ENCODE measurements around the gene SEMA6A. TPM values are rescaled to one million over a fixed set of nuclear protein-coding genes. Genes with fewer than 3 reads are reported as not detected.

Gene SEMA6A
- total and polyA plus RNA-seq, 2 of the 13 experiments (the other 11 are each of a cell fraction or from before 2014, with no cell fraction given): 5.1 to 6.5 TPM

- 96% methylated on average over 4 of the region's 4 CpGs for WGBS (ENCODE audit: low lambda C conversion rate)
- TF ChIP-seq ZNF30 (CRISPR knock-in tag; IDR thresholded peaks at IDR 0.05) (no peak), ZBTB20 (CRISPR knock-in tag; IDR thresholded peaks at IDR 0.05; ENCODE audit: borderline replicate concordance, low read depth) (no peak), POGZ (CRISPR knock-in tag; IDR thresholded peaks at IDR 0.05) (no peak), ZBTB25 (CRISPR knock-in tag; IDR thresholded peaks at IDR 0.05) (no peak), TOPORS (CRISPR knock-in tag; IDR thresholded peaks at IDR 0.05) (no peak), REXO4 (CRISPR knock-in tag; IDR thresholded peaks at IDR 0.05; ENCODE audit: borderline replicate concordance) (no peak), HOXA7 (CRISPR knock-in tag; IDR thresholded peaks at IDR 0.05) (no peak), ZBTB21 (CRISPR knock-in tag; IDR thresholded peaks at IDR 0.05) (no peak), HNF4G (IDR thresholded peaks at IDR 0.05; ENCODE audit: borderline replicate concordance, low read depth, low read length) (no peak), HNF4G (CRISPR knock-in tag; IDR thresholded peaks at IDR 0.05; ENCODE audit: borderline replicate concordance, low read depth) (no peak), ZNF513 (CRISPR knock-in tag; conservative IDR thresholded peaks at IDR 0.05) (no peak), ZNF329 (CRISPR knock-in tag; IDR thresholded peaks at IDR 0.05; ENCODE audit: low read depth) (no peak), ZNF619 (CRISPR knock-in tag; IDR thresholded peaks at IDR 0.05) (no peak), U2AF1 (optimal IDR thresholded peaks at IDR 0.05; ENCODE audit: low read depth, low read length) (no peak)
- no peak overlapping the region for H3K4me3 ChIP-seq (replicated peaks in 1 of 3; ENCODE audit: insufficient read depth in 1 of 3, low read depth in 2 of 3, low read length in 3 of 3)
- no peaks in the 10 kb centered on the region for H3K27me3 ChIP-seq (ENCODE audit: control insufficient read depth in 1 of 2, insufficient read depth in 2 of 2, low read length in 2 of 2)
- H3K9ac ChIP-seq (ENCODE audit: insufficient read depth, low read depth, low read length): no peak overlapping the region
- intact Hi-C loops (cut with micrococcal nuclease; ENCODE audit: unreplicated experiment): no loop called here
- no peak overlapping the region for H2AFZ ChIP-seq (ENCODE audit: low read length)
- no peaks in the 10 kb centered on the region for H3K9me3 ChIP-seq (ENCODE audit: low read length)
- no peak overlapping the region for H3K27ac ChIP-seq (ENCODE audit: extremely low read length, insufficient read depth, low read length)
- FAIRE-seq (no peak), ATAC-seq (no peak), DNase-seq (ENCODE audit: low spot score) (no peak)
- H3K4me1 ChIP-seq (ENCODE audit: insufficient read depth, low read length): no peaks in the 10 kb centered on the region
- in situ Hi-C loops (cut with HindIII; ENCODE audit: extremely low pct_ligation_motif_present, low pct_unique_long_range_greater_than_20kb): no loop called here
- BruUV-seq (replicated peaks): no TSS peak
- ChIA-PET CTCF (ENCODE audit: low intra/inter-chr PET ratio, low total read pairs) (no interaction called here), POLR2A (no interaction called here)
- H4K20me1 ChIP-seq (ENCODE audit: insufficient read depth, low read length): no peaks in the 10 kb centered on the region
- H3K79me2 ChIP-seq (ENCODE audit: insufficient read depth, low read length): peaks cover 4% of the 10 kb centered on the region
- peaks cover 0 to 5% of the 10 kb centered on the region in 2 experiments; a peak in 2 of 5 replicates for H3K36me3 ChIP-seq (replicated peaks in 1 of 2; ENCODE audit: control insufficient read depth in 1 of 2, insufficient read depth in 2 of 2, low read length in 2 of 2)
- H3K4me2 ChIP-seq (ENCODE audit: low read depth, low read length): no peak overlapping the region
These were observed 72.5 kb downstream of the SEMA6A start for GRCh38 chr5:116502138-116502537.

All from HepG2 (cell line).